Fibroblast of skin of right quadriceps (primary cell): ENCODE results near the gene STEAP3.

ENCODE experiments used
- DNase-seq: peaks from one replicate; pipeline ENCODE4 v3.0.0-alpha.2; 2013

The STEAP3 gene

DNA sequence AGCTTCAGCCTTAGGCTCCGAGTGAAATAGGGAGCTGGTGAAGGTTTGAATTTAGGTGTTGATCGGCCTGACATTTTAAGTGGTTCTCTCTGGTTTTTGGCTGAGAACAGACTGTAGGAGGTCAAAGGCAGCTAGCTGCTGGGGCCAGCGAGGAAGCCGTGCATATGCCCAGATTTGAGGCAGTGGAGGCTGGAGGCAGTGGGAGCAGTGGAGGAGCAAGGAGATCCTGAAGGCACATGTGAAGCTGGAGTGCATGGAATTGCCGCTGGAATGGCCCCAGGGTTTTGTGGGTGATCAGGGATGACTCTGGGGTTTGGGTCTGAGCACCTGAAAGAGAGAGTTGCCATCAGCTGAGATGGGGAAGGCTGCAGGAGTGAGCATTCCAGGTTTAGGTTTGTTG, 25.1 kb downstream of the STEAP3 start:
- DNase-seq = no peak

DNA sequence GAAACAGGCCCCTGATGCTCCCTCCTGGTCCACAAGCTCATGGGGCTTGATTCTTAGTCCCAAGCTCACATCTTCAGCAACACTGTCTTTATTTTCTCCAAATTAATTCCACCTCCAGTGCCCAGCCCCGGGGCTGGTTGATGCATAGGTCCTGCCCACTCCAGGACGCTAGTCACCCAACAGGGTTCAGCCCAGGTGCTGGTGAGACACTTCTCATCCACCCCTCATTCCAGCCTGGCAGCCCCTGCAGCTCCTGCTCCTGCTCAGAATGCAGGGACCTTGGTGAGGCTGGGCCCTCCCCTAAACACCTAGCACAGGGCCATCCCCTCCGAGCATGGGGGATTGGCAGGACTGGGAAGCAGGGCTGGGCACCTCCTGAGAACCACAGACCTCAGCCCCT, 25.7 kb downstream of the STEAP3 start:
- DNase-seq = no peak

- DNase-seq = no peak
Measured at GRCh38 chr2:119249855-119250717, 26.5 kb downstream of the STEAP3 start.

GRCh38 chr2:119250718-119251290, 27.2 kb downstream of the STEAP3 start:
- DNase-seq = no peak

DNA sequence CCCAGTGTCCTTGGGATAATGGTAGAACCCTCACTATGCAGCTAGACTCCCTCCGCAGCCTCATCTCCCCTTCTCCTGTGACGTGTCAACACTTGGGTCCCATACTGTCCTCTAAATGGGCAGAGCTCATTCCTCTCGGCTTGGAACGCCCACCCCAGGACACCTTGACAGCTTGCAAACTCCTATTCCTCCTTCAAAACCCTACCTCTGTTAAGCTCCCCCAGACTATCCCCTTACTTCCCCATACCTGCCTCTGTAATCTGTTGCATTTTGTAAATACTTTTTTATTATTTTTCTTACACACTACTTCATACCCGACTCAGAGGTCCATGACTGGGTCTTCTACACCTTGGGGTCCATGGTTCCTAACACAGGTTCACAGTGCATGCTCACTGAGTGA, 28.0 kb downstream of the STEAP3 start:
- no peak for DNase-seq

- DNase-seq = peak; percentile 97
Measured at GRCh38 chr2:119252186-119253113, 28.8 kb downstream of the STEAP3 start.

- peak; percentile 73 for DNase-seq
Measured at GRCh38 chr2:119253114-119253702, 29.6 kb downstream of the STEAP3 start.

GRCh38 chr2:119253760-119254600, 30.3 kb downstream of the STEAP3 start:
- DNase-seq = no peak

- no peak for DNase-seq
Measured at GRCh38 chr2:119254601-119255080, 31.0 kb downstream of the STEAP3 start.

- peak; percentile 99 for DNase-seq
Measured at GRCh38 chr2:119255760-119256581, 32.3 kb downstream of the STEAP3 start.

DNA sequence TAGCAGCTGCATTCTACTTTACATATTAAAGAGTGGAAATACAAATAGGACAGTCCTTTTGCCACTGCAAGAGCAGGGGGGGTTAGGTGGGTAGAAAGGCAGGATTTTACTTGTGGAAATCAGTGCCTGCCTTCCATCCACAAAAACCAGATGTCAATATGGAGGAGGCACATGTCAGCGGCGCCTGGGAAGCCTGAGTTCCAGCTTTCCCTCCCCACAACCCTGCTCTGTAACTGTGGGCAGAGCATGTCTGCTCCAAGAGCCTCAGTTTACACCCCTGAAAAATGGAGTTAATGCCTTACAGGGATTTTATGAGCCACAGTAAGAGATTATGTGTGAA, 32.9 kb downstream of the STEAP3 start:
- DNase-seq = no peak

DNA sequence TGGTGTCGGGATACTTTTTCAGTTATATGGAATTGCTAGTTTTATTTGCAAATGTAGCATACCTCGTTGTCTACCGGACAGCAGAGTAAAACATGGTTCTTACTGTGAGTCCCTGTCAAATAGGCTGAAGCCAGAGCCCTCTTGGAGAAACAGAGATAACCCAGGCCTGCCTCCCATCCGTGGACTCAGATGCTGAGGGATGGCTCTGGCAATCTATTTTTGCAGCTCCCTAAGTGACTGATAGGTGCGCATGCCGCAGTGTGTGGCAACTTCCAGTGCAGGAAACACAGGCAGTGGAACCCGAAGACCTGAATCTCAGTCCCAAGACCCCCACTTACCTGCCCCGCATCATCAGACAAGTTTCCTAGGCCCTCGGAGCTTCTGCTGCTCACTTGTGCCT, 33.6 kb downstream of the STEAP3 start:
- DNase-seq = no peak

DNA sequence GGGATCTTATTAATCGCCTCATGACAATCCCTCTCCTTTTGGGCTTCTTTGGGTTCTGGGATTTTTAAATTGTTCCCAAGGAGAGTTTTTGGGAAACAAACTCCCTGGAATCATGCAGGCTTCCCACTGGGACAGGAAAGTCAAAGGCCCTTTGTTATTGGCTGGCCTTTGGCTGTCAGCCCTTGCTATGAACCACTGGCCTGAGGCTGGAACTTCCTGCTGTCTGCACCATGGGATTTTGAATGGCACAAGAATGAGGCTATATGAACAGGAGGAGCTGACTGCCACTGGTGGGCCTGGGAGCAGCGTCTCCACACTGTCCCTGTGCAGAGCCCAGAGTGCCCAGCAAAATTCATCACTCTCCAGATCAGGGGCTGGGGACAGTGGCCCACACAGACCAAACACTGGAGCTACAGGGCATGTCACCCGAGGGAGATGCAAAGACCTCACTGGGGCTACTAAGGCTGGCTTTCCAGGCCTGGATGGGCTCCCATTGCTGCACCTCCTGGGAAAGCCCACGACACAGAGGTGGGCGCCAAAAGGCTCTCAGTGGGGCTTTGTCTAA, 35.7 kb downstream of the STEAP3 start:
- DNase-seq = no peak

GRCh38 chr2:119260646-119261492, 37.2 kb downstream of the STEAP3 start:
- DNase-seq = peak; percentile 85

DNA sequence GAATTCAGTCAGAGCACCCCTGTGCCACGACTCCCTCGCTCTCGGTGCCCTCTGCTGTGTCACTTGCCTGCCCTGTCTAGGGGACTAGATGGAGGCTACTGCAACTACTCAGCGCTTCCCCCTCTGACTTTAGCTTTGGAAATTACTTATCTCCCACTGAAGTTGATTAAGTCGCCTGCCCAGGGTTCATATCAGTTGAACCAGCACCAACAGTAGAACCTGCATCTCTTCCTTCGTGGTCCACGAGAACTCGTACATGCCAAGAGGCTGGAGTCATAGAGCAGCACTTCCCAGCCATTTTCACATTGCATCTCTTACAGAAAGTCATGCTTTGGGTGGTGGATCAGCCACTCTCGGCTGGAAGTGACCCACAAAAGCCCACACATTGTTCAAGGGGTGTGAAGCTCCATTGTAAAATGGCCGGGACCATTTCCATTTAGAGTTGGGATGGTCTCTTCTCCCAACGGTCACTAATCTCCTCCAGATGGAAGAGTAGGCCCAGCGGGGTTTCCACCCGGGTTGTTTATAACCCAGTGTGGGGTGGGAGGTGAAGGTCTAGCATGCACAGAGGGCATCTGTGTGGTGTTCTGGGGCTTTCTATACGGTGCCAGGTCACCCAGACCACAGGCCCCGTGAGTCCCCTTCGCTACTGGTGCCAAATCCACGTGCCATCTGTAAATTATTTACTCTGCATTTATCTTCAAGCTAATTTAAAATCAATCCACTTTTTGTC, 38.0 kb downstream of the STEAP3 start:
- DNase-seq = peak; percentile 24

DNA sequence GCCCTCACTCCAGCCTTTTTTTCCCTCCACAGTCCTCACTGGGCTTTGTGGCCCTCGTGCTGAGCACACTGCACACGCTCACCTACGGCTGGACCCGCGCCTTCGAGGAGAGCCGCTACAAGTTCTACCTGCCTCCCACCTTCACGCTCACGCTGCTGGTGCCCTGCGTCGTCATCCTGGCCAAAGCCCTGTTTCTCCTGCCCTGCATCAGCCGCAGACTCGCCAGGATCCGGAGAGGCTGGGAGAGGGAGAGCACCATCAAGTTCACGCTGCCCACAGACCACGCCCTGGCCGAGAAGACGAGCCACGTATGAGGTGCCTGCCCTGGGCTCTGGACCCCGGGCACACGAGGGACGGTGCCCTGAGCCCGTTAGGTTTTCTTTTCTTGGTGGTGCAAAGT, 39.4 kb downstream of the STEAP3 start:
- DNase-seq = no peak

DNA sequence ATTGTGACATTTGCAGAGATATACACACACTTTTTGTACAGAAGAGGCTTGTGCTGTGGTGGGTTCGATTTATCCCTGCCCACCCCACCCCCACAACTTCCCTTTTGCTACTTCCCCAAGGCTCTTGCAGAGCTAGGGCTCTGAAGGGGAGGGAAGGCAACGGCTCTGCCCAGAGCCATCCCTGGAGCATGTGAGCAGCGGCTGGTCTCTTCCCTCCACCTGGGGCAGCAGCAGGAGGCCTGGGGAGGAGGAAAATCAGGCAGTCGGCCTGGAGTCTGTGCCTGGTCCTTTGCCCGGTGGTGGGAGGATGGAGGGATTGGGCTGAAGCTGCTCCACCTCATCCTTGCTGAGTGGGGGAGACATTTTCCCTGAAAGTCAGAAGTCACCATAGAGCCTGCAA, 40.0 kb downstream of the STEAP3 start:
- DNase-seq = no peak

- peak; percentile 51 for DNase-seq
Measured at GRCh38 chr2:119264781-119265692, 41.4 kb downstream of the STEAP3 start.
